GM19193 (cell line): ENCODE measurements around the gene OR51M1.

Experiments used
- POLR2A ChIP-seq: IDR thresholded peaks from 4 replicates; pipeline ENCODE4 v1.6.1; 2011; ENCODE audit not compliant: insufficient read depth, insufficient read length; ENCODE audit errors: extremely low read depth

Gene OR51M1, protein sequence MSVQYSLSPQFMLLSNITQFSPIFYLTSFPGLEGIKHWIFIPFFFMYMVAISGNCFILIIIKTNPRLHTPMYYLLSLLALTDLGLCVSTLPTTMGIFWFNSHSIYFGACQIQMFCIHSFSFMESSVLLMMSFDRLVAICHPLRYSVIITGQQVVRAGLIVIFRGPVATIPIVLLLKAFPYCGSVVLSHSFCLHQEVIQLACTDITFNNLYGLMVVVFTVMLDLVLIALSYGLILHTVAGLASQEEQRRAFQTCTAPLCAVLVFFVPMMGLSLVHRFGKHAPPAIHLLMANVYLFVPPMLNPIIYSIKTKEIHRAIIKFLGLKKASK

DNA sequence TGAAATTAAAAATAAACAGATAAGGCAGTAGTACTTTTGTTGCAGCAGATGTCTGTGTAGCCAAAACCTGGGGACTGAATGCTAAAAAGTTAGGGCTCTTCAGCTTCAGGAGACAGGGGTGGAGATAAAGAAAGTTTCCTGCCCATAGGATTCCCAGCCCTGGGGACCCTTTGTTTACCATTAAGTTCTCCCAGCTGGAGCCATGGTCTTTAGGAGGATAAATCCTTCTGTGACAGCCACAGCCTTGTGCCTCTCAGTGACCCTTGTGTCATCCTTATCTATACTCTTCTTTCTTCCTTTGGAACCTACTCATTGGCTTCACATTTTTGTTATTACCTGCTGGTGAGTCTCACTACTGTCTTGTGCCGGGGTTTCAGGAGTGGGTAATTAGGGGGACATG lies at the start of gene OR51M1:
TSS of gene OR51M1 (plus strand) at position 237 of the 400 bp plus-strand sequence. CDS start 5,587 bp downstream, outside the sequence.
- no peak for TF ChIP-seq POLR2A

DNA sequence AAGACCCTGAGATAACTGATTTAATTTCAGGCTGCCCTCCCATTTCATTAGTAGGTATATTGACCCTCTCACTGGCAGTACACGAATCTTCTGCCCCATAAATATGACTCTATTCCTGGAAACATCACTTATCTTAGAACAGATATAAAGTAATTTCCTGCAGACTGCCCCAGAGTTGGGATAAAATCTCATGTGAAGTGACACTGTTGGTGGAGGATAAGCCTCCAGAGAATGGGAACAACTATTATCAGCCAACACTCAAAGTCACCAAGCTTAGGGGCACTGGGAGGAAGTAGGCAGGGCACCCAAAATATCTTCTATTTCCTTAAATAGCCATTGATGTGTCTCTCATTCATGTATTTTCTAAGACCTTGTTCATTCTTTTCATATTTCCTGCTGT lies 48.4 kb upstream of the OR51M1 start:
- no peak for TF ChIP-seq POLR2A

GRCh38 chr11:5336331-5336730 lies 47.3 kb upstream of the OR51M1 start:
- no peak for TF ChIP-seq POLR2A

DNA sequence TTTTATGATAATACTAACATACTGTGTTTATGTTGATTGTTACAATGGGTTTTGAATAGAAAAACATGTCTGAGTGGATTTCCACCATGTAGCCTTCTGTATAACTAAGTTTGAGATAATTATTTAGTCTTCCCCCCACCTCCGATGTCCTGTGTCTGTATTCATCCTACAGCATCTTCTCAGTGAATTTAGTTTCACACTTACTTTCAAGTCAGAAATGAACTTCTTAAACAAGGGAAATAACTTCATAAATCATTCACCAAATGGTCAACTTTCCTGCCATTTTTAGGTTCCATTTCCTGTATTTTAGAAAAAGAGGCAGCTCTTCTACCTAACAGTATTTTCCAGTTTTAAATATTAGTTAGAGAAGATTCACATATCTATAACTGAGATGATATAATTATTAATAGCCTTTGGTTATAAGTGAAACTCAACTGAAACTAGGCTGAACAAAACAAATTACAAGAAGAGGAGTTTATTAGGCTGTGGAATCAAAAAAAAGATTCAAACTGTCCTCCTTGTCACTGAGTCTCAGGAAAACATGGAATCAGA lies 43.8 kb upstream of the OR51M1 start:
- no peak for TF ChIP-seq POLR2A

DNA sequence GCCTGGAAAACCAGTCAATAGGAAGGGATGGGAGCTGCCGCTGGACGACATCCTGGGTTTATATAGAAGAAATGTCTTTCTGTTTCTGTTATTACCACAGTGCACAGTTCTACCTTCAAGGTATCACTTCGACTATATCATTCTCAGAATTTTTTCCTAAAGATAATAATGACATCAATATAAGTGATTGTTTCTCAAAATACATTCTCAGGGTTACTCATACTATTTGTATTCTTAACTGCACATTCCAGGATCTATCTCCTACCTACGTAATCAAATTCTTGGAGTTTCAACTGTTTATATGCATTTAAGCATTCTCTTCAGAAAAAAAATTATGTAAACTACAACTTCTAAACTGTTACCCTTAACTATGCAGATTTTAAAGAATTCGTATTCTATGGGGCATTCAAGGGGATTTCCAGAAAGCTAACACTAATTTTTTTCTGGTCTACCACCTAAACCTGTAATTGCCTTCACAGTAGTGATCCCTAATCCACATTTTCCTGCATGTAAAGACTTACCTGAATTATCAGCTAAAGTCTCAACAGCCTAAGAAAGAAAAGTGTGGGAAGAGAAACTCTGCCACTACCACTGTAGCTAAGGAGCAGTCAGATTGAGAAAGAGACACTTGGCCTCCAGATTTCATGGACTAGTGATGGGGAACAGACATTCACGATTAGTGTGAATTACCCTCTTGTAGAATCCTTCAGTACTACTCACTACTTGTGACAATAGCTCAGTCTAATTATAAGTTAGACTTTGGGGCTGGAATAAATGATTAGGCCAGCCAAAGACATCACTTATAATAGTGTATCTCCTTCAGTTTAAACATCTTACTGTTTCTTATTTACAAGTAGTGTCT lies 39.9 kb upstream of the OR51M1 start, which contains the start of gene OR51B5:
TSS of gene OR51B5 (minus strand) at position 51 of the 862 bp plus-strand sequence. CDS start at position 51, 0 bp downstream.
- no peak for TF ChIP-seq POLR2A

GRCh38 chr11:5345831-5346230 lies 37.8 kb upstream of the OR51M1 start:
- no peak for TF ChIP-seq POLR2A

- TF ChIP-seq POLR2A = no peak
Observed at GRCh38 chr11:5348551-5349194, 34.9 kb upstream of the OR51M1 start.

GRCh38 chr11:5349550-5349949 lies 34.1 kb upstream of the OR51M1 start:
- no peak for TF ChIP-seq POLR2A

DNA sequence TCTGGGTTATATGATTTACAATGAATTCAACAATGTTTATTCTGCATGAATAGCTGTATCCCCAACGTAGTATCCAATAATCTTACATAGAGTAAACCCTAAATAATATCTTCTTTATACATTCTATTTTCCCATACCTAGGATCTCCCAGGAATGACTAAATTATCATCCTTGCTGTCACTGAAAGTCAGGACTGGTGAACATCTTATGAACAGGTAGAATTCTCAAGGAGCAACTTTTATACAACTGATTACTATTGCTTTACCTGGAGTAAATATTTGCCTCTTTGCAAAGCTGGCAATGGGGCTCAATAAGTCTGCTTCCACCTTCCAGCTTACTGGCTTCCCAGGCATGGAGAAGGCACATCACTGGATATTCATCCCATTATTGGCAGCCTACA lies 32.4 kb upstream of the OR51M1 start, which contains the start of gene OR51B6:
TSS of gene OR51B6 (plus strand) at position 301 of the 400 bp plus-strand sequence. CDS start at position 301, 0 bp downstream.
- TF ChIP-seq POLR2A = no peak

DNA sequence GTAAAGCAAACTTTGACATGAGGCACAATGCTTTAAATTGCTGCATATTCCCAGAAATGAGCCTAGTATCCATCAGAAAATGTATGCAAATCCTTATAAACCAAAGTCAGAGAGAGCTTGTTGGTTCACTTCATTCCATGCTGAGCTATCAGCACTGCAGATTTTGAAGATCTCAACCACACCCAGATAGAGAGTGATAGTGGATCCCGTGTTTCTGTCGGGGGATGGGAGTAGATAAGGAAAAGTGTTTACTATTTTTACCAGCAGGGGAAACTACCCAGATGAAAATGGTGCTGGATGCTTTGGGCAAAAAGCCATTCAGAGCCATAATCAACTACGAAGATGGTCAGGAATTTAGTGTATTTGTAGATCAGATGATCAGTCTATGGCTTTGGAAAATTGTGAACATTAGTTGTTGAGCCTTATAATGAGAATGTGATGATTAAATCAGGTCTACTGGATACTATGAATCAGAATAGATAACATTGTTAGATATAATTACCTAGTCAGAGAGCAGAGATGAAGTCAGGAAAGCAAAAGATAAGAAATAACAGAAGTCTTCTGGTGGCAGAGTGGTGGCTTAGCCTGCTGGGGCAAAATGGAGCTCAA lies 21.5 kb upstream of the OR51M1 start:
- TF ChIP-seq POLR2A = no peak

DNA sequence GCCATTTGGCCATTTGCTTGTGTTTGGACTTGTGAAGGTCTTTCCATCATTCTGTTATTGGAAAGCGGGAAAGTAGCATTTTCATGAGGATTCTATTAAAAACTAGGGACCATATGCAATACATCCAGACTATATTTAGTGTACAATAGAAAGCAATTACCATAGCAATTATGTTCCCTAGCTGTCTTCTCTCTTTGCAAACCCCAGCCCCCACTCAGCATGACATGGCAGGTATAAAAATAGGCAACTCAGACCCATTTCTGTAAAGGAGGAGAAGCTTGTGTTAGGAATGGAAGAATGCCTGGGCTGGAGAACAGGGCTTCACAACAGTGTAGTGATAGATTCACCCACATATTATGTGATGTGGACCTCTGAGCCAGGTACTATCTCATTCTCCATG lies 19.9 kb upstream of the OR51M1 start:
- no peak for TF ChIP-seq POLR2A

DNA sequence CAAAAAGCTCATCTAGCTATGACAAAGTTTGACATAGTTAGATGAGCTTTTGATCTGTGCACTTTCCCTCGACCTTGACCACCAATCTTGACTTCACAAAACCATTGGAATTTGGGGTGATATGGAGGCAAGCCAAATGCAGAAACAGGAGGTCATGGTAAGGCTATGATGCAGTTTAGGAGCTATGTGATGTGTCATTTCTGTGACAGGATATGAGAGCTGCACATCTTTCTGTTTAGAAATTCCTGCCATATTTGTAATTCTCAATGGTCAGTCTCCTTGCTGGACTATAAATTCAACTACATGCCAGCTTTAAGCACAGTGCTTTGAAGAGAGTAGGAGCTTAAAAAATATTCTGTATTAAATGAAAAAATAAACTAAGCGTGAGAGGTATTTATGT lies 19.4 kb upstream of the OR51M1 start:
- no peak for TF ChIP-seq POLR2A

DNA sequence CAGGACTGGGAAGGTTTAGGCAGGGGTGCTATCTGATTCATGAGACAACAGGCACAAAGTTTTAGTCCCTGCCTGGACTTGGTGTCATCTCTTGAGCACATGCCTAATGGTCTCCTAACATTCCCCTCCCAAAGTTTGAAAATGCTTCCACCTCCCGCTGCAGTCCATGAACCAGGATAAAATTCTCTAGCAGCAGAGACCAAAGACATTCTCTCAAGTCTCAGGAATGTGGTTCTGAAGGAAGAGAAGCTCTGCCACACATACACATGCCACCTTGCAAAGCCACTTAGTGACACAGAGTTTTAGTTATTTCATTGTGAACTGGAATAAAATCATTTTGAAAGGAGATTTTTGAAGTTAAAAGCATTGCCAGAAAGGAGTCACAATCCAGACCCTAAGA lies 16.8 kb upstream of the OR51M1 start:
- no peak for TF ChIP-seq POLR2A

- no peak for TF ChIP-seq POLR2A
Observed at GRCh38 chr11:5367448-5368074, 16.1 kb upstream of the OR51M1 start.

DNA sequence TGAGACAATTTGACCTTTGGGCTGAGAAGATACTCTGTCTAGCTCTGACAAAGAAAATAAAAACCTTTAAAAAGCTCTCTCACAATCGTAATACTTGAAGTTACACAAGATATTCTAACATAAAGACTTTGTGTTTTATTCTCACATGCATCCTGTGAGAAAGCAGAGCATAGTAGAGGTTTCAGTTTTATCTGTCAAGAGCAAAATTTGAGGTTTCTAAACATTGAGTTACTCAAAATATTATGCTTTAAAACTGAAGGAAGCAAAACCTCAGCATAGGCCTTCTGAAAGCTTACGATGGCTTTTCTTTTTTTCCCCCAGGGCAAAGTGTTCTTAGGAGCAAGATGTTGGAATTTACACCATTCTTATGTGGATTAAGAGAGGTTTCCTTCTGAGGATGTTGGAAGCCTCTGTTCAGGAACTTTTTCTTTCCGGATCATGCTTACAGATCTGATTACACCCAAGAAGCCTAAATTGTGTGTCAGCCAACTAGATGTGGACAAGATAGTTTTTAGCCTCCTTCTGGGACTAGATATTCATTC lies 15.0 kb upstream of the OR51M1 start:
- TF ChIP-seq POLR2A = no peak

DNA sequence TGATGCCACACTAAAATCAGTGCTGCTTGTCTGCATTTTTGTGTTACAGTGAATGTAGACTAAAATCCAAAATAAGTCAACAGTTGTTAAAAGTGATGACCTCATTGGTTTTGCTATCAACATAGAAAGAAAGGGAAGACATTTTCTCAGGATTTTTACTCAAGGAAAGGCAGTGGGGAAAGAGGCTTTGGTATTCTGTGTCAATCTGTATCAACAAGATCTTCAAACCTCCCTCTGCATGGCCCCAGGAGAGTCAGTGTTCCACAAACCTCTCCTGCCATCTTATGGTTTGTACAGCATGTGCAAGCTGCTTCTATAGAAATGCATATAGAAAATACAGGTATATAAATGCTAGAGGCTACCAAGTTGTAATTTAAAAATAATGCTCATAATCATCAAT lies 13.8 kb upstream of the OR51M1 start:
- no peak for TF ChIP-seq POLR2A
